ENCODE results near the gene CHL1.

CHL1 gene

DNA sequence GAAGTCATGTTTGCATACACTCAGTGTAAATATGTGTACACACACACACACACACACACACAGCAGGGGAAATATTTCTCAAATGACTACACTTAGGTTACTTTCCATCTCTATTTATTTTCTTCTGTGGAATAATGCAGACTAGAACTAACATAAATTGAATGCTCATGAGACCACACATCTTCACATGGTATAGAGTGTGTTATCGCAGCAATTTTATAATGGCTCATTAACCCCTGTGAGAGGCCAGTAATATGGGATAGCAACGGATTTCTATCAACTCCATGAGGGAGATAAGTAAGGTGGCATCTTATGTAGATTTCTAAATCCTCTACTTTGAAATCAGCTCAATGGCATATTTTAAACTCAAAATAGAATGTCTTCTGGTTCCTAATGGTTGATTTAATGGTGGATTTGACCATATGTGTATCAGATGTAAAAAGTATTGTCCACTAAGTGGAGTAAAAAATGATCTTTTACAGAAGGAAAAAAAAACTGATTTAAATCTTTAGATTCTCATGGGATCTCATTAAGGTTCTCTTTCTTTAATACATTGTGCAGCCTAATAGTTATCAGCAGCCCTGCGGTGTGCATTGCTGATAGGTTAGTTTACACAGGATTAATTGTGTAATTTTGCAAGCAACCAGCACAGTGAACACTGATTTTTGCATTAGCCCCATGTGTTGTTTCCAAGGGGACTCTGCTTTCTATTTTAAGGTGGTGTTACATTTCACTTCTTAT is 32.0 kb downstream of the CHL1 start:
- no peak for DNase-seq

DNA sequence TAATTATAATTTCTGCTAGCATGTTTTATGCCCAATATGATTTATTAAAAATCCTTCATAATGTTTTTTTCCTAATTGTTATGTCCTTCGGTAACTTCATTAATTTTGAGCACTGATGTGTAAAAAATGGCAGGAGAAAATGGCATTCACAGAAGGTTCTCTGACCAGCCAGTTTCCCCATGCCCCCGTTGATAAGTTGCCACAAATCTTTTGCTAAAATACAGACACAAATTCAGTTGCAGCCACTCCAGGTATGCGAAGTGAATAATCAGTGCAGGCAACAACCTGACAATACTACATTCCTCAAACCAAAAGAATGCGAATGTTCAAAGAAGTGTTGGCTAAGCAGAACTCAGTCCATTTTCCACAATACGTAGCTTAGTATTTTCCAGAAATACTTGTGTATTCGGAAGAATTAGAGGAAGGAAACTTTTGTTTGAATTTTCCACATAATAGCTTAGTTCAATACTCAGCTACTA is 32.7 kb downstream of the CHL1 start:
- no peak for DNase-seq

DNA sequence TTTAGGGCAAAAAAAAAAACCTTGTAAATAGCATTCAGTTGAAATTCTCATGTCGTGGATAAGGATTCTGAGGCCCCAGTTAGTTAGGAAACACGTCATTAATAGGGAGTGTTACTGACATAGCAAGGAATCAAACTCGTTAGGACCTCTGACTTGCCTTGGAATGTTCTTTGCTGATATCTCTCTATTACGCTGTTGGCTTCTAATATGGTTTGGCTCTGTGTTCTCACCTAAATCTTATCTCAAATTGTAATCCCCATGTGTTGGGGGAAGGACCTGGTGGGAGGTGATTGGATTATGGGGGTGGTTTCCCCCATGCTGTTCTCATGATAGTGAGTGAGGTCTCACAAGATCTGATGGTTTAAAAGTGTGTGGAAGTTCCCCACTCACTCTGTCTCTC is 40.3 kb downstream of the CHL1 start:
- no peak for DNase-seq

DNA sequence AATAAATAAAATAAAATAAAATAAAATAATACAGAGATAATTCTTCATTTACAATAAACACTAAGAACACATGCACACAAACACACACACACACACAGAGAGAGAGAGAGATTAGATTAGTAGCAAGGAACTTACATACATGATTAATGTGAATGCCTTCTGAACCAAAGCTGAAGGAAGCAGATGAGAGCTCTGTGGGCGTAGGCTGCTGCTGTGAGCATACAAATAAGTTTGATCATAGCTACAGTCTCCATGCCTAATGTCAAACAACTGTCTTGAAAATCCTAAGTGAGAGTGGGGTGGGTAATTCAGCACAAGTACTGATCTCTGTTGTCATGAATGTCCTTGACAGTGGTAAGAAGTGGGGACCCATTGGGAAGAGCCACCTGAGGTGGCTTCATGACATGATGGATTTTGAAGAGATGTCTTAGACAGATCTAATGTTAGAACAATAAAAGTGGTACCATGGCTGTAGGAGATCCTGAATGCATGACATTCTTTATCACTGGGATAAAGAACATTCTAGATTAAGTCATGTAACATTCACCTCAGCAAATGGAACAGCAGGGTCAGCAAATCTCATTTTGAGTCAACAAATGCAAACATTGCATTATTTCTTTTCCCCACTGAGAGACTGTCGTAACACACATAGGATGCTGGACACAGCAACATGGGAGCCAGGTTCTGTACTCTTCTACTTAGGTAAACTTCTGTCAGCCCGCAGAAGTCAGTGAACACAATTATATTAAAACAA is 46.2 kb downstream of the CHL1 start:
- no peak for DNase-seq

DNA sequence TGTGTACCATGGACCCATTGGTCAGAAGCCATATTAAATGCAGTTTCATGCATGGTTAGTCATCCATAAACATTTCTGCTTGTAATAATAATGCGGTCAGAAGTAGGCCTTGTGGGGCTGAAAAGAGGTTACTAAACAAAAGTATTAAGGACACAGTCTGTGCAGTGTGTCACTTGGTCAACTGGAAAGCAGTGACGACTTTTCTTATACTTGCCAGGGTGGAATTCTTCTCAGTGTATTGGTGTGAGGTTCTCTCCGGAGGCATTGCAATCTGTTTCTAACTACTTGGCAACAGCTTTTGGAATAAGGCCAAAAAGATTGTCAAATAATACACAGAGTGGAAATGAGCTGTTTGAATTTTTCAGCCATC is 46.8 kb downstream of the CHL1 start:
- no peak for DNase-seq

DNA sequence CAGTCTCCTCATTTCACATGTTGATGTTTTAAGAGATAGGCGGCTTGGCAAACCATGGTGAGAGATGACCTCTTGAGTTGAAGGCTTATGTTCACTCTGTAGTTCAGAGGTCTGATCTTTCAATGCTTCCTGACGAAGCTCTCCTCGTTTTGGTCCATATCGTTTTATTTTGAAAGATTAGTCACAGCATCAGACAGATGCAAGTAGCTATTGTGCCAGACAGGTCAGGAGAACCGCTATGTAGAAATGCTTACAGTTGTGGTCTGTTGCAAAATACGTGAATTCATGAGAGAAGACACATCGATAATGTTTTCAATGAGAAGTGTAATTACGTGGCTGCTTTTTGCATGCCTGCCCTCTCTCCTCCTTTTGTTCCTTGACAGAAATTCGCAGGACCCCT is 47.5 kb downstream of the CHL1 start:
- DNase-seq = no peak

DNA sequence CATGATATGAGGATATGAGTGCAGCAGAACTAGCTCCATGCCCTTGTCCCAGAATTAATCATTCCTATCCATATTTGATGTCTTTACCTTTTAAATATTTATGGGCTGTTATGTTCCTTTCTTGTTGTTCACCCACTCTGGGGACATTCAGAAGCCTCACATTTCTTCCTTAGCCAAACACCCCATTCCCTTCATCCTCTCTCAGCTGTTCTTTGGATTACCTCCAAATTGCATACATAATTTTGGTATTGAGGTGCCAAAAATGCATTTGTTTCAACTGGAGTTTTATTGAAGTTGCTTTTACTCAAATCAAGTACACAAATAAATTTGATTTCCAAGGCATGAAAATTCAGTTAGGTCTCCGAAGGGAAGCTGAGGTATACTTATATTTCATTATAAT is 51.4 kb downstream of the CHL1 start:
- no peak for DNase-seq

DNA sequence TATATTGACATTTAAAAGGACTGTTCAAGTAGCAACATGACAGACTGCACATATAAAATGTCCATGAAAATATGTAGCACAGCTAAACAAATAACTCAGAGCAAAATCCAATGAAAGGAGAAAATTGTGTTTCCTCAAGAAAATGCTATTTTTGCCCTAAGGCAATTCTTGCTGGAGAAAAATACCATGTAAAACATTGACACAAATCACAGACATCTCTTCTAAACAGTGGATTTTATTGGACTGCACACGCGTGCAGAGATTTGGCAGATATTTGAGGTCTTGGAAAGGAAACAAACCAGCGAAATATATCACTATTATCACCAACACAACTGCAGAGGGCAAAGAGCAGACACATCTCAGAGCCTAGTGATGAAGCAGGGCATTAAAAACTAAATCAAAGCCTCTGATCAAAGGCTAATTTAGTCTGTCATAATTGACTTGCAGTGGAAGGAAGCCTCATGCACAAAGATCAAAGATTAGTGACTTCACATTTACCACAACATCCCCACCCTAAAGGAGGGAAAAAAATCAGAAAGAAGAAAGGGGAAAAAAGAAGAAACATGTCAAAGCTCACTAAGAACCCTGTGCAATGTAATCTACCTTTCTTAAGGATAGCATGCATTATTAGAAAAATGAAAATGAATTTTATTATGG is 52.4 kb downstream of the CHL1 start:
- DNase-seq = no peak

DNA sequence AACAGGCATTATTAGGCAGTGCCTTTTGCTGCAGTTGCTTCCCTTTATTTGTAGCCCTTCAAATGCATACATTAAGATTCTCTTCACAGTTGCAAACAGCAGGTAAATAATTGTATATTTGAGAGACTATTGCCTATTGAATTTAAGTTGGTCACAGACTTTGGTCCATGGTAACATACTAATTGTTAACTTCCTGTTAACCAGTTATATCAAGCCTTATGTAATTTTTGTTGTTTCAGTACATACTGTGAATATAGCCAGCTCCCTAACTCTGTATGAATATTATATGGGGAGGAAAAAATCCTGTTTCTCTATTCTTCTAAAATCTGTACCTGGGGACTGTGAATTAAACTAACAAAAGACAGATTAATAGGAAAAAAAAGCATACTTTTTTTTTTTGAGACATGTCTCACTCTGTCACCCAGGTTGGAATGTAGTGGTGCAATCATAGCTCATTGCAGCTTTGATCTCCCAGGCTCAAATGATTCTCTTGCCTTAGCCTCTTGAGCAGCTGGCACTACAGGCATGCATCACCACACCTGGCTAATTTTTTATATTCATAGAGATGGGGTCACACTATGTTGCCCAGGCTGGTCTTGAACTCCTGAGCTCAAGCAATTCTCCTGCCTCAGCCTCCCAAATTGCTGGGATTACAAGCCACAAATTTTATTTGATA is 53.2 kb downstream of the CHL1 start:
- DNase-seq = no peak

DNA sequence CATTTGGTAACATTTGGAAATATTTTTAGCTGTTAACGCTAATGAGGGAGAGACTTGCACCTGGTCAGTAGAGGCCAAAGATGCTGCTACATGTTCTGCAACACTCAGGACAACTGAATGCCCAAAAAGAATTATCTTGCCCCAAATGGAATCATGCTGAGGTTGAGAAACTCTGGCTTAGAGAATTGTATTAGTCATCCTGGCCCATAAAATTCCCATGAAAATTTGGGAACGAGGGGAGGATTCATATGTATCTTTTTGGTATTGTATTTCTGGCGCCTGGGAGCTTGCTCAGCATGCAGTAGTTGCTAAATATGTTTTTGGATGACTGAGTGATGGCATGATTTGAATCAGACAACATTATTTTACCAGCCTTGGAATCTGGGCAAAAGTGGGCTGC is 59.9 kb downstream of the CHL1 start:
- DNase-seq = no peak

DNA sequence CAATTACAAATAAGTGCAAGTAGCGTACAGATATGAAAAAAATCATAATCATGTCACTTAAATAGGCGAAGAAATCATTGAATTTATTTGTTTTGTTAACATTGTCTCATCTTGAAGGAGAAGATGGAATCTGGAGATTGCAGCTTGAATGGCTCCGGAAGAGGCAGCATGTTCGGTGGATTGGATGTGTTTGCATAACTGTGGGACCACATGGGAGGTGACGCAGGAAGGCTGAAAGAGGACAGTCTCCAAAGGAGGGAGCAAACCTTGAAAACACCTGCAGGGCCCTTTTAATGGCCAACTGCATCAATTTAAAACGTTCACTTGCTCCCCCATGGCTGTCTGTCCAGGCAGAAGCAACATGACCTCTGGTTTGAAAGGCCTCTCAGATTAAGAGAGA is 61.3 kb downstream of the CHL1 start:
- DNase-seq = no peak

DNA sequence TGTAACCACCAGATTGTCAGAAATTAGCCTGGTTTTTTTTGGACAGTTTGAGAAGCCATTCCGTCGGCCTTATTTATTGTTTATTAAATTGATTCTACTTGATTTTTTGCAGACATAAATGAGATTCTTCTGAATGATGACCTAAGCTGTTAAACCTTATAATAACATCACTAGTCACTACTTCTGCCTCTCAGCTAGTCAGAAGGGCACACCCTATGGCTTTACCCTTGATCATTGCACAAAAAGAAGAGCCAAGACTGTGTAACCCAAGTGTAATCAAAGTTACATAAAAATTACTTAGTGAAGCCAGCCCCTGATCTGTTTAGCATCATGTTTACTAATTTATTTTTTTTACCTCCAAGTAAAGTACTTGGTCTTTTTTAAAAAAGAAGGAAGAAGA is 64.3 kb downstream of the CHL1 start:
- DNase-seq = no peak

DNA sequence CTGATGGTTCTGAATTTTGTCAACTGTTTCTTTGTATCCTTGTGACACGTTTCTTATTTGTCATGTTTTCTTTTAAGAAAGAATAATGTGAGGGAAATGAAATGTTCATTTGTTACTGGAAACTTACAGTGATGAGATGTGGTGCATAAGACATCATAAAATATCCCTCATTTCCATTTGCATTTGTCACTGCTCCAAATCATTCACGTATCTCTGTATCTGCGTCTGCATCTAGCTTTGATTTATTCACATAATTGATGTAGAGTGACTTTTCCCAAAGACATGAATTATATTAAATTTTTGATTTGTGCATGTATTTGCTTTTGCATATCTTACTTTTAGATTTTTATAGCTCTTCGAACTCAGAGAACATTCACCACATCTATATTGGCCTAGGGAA is 66.8 kb downstream of the CHL1 start:
- no peak for DNase-seq

DNA sequence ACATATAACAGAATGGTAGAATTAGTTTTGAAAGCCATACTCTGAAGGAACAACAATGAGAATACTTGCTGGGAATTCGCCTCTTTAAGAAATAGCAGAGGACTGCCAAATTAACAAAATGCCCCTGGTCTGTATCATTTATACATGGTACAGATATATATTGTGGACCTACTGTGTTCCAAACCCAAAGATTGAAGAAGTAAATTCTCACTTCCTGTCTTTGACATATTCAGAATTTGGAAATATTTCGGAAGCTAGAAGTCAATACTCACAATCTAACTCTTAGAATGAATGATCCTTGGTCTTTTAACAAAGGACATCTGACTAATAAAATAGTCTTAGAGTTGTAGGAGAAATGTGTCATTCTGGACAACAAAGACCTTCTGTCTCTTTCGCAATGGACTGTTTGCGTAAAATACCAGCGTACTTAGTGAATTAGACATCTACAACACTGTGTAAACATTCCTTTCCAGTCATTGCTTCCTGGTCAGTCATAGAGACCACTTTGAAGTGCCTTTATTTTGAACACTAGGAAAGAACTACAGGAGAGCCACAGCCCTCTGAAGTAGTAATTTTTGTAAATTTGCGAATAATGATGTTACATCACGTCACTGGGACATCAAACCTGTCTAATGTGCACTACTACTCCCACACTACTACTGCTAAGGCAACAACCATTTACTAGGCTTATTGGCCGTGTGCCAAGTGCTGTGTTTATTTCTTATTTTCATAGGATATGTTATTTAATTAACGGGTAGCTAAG is 68.0 kb downstream of the CHL1 start:
- DNase-seq = no peak

DNA sequence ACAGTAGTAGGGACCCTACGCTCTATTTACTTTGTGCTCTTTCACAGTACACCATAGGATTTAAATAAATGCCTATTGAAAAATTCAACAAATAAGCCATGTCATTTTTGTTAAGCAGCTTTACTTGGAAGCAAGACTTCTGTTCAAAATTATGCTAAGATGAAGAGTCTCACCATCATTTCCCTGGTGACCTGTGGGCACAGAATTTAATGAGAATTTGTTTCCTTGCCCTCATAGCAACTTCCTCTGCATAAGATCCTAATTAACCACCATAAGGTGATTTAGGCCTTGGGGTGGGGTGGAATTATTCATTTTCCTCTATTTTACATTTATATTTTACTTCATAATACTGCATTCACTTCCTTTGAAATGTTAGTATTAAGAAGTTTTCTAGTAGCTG is 70.5 kb downstream of the CHL1 start:
- DNase-seq = no peak

DNA sequence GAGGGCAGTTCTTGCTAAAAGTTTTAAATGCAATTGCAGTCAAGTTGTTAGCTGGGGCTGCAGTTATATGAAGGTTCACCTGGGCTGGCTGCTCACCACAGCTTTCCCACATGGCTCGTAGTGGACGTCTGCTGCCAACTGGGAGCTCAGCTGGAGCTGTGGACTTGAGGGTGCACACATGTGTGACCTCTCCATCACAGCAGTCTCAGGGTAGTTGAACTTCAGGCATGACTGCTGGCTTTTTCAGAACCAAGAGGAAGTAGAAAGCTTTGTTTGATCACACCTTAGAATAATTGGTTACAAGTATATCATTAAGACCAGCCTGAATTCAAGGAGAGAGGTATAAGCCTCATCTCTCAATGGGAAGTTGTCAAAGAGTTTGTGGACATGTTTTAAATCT is 74.1 kb downstream of the CHL1 start:
- no peak for DNase-seq

DNA sequence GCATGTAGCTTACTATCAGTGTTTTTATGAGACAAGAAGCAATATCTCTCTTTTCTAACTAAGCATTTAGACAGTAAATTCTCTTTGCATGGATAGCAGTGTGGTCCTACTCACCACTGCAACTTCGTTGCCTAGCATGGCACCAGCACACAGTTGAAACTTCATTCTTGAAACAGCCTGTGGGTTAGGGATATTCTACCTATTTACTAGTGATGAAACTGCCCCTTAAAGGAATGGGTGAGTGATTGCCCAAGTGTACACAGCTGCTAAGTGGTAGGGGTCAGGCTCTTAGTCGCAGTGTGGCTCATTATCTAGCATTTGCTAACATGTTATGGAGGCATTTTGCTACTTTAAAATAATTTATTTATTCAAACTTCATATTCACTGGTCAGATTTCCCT is 78.4 kb downstream of the CHL1 start:
- DNase-seq = no peak

DNA sequence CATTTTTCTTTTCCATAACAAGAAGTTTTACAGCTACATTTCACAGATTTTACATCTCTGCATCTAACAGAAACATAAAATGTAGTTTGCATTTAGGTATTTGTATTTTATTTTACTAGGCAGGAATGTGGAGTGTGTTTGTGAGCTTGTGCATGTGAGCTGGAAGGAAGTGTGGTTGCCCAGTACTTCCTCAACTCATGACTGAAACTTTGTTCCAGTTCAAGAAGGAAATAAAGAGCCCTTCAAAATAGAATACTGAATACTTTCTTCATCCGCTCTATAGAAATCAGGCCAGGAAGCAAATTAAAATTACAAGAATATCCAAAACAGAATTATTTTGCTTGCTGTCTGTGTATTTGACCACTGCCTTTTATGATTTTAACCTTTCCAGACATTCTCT is 81.3 kb downstream of the CHL1 start:
- no peak for DNase-seq

DNA sequence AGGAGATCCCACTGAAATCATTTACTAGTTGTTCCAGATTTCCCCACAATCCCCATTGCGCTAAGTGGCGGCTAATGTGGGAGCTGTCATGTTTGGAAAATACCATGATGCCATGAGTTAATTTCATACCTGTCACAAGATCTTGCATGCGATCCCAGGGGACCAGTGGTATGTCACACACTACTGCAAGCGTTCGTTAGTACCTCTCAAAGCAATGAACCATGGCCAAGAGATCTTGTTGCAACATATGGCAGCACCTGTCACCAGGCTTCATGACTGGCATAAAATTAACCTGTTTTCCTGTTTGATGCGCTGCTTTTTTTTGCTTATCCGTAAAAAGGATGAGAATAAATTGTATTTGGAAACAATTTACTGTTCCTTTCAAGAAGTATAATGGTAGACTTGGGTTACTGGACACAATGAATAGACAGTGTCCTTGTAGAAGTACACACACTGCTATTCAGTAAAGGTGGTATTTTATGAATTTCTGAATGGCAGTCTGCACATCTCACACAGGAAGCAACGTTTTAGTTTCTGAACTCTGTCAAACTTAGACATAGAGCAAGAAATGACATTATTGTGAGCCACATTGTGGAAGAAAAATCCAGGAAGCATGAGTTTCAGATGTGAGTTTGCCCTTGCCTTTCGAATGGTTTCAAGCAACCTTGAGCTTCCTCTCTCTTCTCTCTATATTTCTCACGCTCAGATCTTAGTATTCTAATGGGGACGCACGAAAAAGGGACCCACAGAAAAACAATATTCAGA is 81.9 kb downstream of the CHL1 start:
- no peak for DNase-seq

DNA sequence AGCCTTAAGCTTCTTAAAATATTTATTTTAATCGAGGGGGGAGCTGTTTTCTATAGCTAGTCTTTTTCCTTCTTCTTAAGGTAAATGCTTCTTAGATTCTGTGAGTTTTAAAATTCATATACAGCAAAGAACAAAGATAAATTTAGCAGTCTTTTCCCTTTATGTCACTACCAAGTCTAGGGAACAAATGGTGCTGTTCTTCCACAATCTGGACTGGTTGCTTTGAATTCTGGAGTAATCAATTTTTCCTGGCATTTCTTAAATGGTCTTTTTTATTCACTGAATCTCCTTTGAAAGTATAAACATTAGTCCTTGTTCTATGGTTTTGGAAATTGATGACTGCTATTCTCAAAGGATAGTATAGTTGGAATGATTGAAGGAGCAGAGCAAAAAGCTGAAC is 82.8 kb downstream of the CHL1 start:
- no peak for DNase-seq

DNA sequence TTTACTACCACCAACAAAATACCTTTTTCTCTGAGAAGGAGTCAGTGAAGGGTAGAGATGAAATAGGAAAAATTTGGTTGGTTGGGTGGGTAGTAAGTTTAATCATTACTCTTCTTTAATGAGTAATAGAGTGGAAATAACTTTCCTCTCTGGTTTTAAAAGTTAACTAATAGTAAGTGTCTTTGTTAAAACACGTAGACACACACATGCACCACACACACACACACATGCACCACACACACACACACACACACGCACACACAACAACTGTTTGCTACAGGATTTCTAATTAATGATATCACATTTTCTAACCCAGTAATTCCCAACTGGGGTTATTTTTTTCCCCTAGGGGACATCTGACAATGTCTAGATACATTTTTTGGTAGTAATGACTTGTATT is 84.1 kb downstream of the CHL1 start:
- no peak for DNase-seq

DNA sequence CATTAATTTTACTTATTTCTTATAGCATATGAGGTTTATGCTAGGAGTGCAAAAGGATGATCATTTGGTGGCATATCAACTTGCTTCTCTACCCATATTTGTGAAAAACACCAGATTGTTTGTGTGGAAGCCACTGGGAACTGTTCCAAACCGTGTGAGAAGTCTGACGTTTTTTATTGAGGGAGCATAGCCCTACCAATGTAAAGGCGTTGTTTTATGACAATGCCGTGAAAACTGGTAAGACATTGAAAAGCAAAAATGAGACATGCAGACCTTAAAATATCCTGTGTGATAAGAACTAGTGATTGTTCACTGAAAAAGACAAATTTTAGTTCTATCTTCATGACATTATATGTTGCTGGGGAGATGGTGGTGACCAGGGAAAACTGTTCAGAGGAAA is 87.8 kb downstream of the CHL1 start:
- DNase-seq = no peak
